Mucosa of rectum (tissue), 2 donors: ENCODE results near the gene UBE2B.

Source experiments
- H3K27ac ChIP-seq, 2 donors: one replicate each; pipeline ENCODE4 v1.7.0; 2013; ENCODE audit warnings: inconsistent platforms in 2 of 2, low read depth in 2 of 2, low read length in 2 of 2
- H3K27me3 ChIP-seq, 2 donors: one replicate each; pipeline ENCODE4 v1.7.0; 2013; ENCODE audit warnings: low read length in 2 of 2; ENCODE audit not compliant: control insufficient read depth in 2 of 2, insufficient read depth in 2 of 2
- H3K36me3 ChIP-seq, 2 donors: one replicate each; pipeline ENCODE4 v1.7.0; 2013; ENCODE audit warnings: low read length in 2 of 2; ENCODE audit not compliant: control insufficient read depth in 2 of 2, insufficient read depth in 2 of 2
- H3K4me1 ChIP-seq, 2 donors: one replicate each; pipeline ENCODE4 v1.7.0; 2013; ENCODE audit warnings: low read length in 2 of 2, mild to moderate bottlenecking in 1 of 2; ENCODE audit not compliant: control insufficient read depth in 2 of 2, insufficient read depth in 2 of 2
- H3K4me3 ChIP-seq, 2 donors: one replicate each; pipeline ENCODE4 v1.7.0; 2013; ENCODE audit warnings: low read length in 2 of 2
- H3K9ac ChIP-seq, 2 donors: one replicate each; pipeline ENCODE4 v1.7.0; 2013; ENCODE audit warnings: low read length in 2 of 2, low read depth in 1 of 2, mild to moderate bottlenecking in 1 of 2
- H3K9me3 ChIP-seq, 2 donors: one replicate each; pipeline ENCODE4 v1.7.0; 2013; ENCODE audit warnings: low read length in 2 of 2; ENCODE audit not compliant: control insufficient read depth in 2 of 2
- donor health status: healthy.
- donor health status: Normal muscosa, but diverticular disease.

Gene UBE2B

GRCh38 chr5:134396274-134396673 lies 24.9 kb downstream of the UBE2B start:
- Histone ChIP-seq H3K27me3 (no peaks in the 10 kb centered on the region), H3K9ac (no peak overlapping the region), H3K9me3 (no peaks in the 10 kb centered on the region), H3K27ac (no peak overlapping the region), H3K4me3 (no peak overlapping the region), H3K36me3 (peaks cover 46 to 50% of the 10 kb centered on the region in 2 donors), H3K4me1 (no peaks in the 10 kb centered on the region)

GRCh38 chr5:134397196-134397595 lies 25.8 kb downstream of the UBE2B start:
- H3K4me3 ChIP-seq, result no peak overlapping the region
- H3K9me3 ChIP-seq, result no peaks in the 10 kb centered on the region
- H3K9ac ChIP-seq, result no peak overlapping the region
- peaks cover 41 to 42% of the 10 kb centered on the region in 2 donors for H3K36me3 ChIP-seq
- H3K27me3 ChIP-seq, result no peaks in the 10 kb centered on the region
- H3K27ac ChIP-seq, result no peak overlapping the region
- H3K4me1 ChIP-seq, result no peaks in the 10 kb centered on the region

GRCh38 chr5:134398609-134399155 lies 27.3 kb downstream of the UBE2B start:
- no peak overlapping the region for H3K27ac ChIP-seq
- H3K4me1 ChIP-seq, result no peaks in the 10 kb centered on the region
- H3K4me3 ChIP-seq, result no peak overlapping the region
- peaks cover 28 to 33% of the 10 kb centered on the region in 2 donors for H3K36me3 ChIP-seq
- no peaks in the 10 kb centered on the region for H3K9me3 ChIP-seq
- H3K27me3 ChIP-seq, result no peaks in the 10 kb centered on the region
- H3K9ac ChIP-seq, result no peak overlapping the region

- no peaks in the 10 kb centered on the region for H3K27me3 ChIP-seq
- H3K4me1 ChIP-seq, result no peaks in the 10 kb centered on the region
- H3K27ac ChIP-seq, result no peak overlapping the region
- H3K9ac ChIP-seq, result no peak overlapping the region
- H3K4me3 ChIP-seq, result no peak overlapping the region
- peaks cover 0 to 10% of the 10 kb centered on the region in 2 donors for H3K36me3 ChIP-seq
- H3K9me3 ChIP-seq, result no peaks in the 10 kb centered on the region
Measured at GRCh38 chr5:134403951-134404350, 32.6 kb downstream of the UBE2B start.

- no peak overlapping the region for H3K4me3 ChIP-seq
- H3K27me3 ChIP-seq, result no peaks in the 10 kb centered on the region
- peaks cover 0 to 10% of the 10 kb centered on the region in 2 donors for H3K36me3 ChIP-seq
- no peaks in the 10 kb centered on the region for H3K9me3 ChIP-seq
- no peak overlapping the region for H3K9ac ChIP-seq
- peaks cover 9% of the 10 kb centered on the region in 2 donors for H3K4me1 ChIP-seq
- no peak overlapping the region for H3K27ac ChIP-seq
Measured at GRCh38 chr5:134406390-134406789, 35.0 kb downstream of the UBE2B start.

- no peak overlapping the region for H3K4me3 ChIP-seq
- no peak overlapping the region for H3K9ac ChIP-seq
- peaks cover 0 to 10% of the 10 kb centered on the region in 2 donors for H3K36me3 ChIP-seq
- no peaks in the 10 kb centered on the region for H3K9me3 ChIP-seq
- no peaks in the 10 kb centered on the region for H3K27me3 ChIP-seq
- no peak overlapping the region for H3K27ac ChIP-seq
- peaks cover 13 to 24% of the 10 kb centered on the region in 2 donors for H3K4me1 ChIP-seq
Measured at GRCh38 chr5:134409321-134409720, 38.0 kb downstream of the UBE2B start.

- H3K9me3 ChIP-seq, result no peaks in the 10 kb centered on the region
- H3K27ac ChIP-seq, result no peak overlapping the region
- no peaks in the 10 kb centered on the region for H3K27me3 ChIP-seq
- peak overlapping the region; percentile 79 to 85 for H3K9ac ChIP-seq
- peaks cover 16 to 34% of the 10 kb centered on the region in 2 donors for H3K4me1 ChIP-seq
- H3K36me3 ChIP-seq, result peaks cover 0 to 8% of the 10 kb centered on the region in 2 donors
- peak overlapping the region; percentile 87 to 89 for H3K4me3 ChIP-seq
Measured at GRCh38 chr5:134410822-134411221, 39.5 kb downstream of the UBE2B start.

GRCh38 chr5:134411228-134411545 lies 39.8 kb downstream of the UBE2B start:
- peaks cover 0 to 7% of the 10 kb centered on the region in 2 donors for H3K36me3 ChIP-seq
- H3K4me1 ChIP-seq, result peaks cover 18 to 35% of the 10 kb centered on the region in 2 donors
- no peaks in the 10 kb centered on the region for H3K9me3 ChIP-seq
- H3K9ac ChIP-seq, result peak overlapping the region; percentile 79 to 85
- H3K27me3 ChIP-seq, result no peaks in the 10 kb centered on the region
- H3K27ac ChIP-seq, result peak overlapping the region in 1 of 2 donors; percentile 75
- H3K4me3 ChIP-seq, result peak overlapping the region; percentile 87 to 89

GRCh38 chr5:134411546-134412266 lies 40.3 kb downstream of the UBE2B start, which contains the start of gene CDKN2AIPNL:
Gene CDKN2AIPNL, minus strand, starts transcription at chr5:134411881. Its CDS starts 27 bp downstream, at chr5:134411854.
- no peaks in the 10 kb centered on the region for H3K9me3 ChIP-seq
- peak within 1 kb of the TSS; percentile 75 for H3K27ac ChIP-seq
- peaks cover 18 to 39% of the 10 kb centered on the region in 2 donors for H3K4me1 ChIP-seq
- H3K4me3 ChIP-seq, result peak within 1 kb of the TSS; percentile 87 to 89
- H3K27me3 ChIP-seq, result no peaks in the 10 kb centered on the region
- H3K9ac ChIP-seq, result peak within 1 kb of the TSS; percentile 79 to 85
- peaks cover 0 to 3% of the 10 kb centered on the region in 2 donors for H3K36me3 ChIP-seq

GRCh38 chr5:134413046-134413445 lies 41.7 kb downstream of the UBE2B start:
- H3K4me1 ChIP-seq, result peaks cover 18 to 44% of the 10 kb centered on the region in 2 donors
- no peaks in the 10 kb centered on the region for H3K36me3 ChIP-seq
- no peaks in the 10 kb centered on the region for H3K27me3 ChIP-seq
- H3K4me3 ChIP-seq, result no peak overlapping the region
- H3K9me3 ChIP-seq, result no peaks in the 10 kb centered on the region
- H3K9ac ChIP-seq, result peak overlapping the region in 1 of 2 donors; percentile 85
- H3K27ac ChIP-seq, result peak overlapping the region in 1 of 2 donors; percentile 75
